B cell (primary cell): Measurements from ENCODE around the gene RDH8. TPM values are rescaled to one million over a fixed set of nuclear protein-coding genes. Genes with fewer than 3 reads are reported as not detected.

Source experiments
- ATAC-seq: fragments of 200-7000 bp; cut with Tn5 transposase; one replicate; pipeline ENCODE4 v1.10.0; 2021; ENCODE audit warnings: low read depth, mild to moderate bottlenecking, moderate number of reproducible peaks, moderate library complexity
- CTCF ChIA-PET: fragments of 350-600 bp; sonication (Branson Sonifier 250); formaldehyde crosslinking; loops from one replicate; lab custom pipeline; 2021; ENCODE audit warnings: antibody characterized with exemption, inconsistent platforms; lab: Charles Lee
- POLR2A ChIA-PET: fragments of 350-600 bp; sonication (Branson Sonifier 250); formaldehyde crosslinking; loops from one replicate; lab custom pipeline; 2021; ENCODE audit warnings: antibody characterized with exemption; lab: Charles Lee
- DNase-seq: peaks from one replicate; pipeline ENCODE4 v3.0.0; 2013
- H2AFZ ChIP-seq: 2 replicates; pipeline ENCODE4 v1.6.1; 2012; ENCODE audit warnings: mild to moderate bottlenecking, low read depth, low read length; ENCODE audit not compliant: insufficient read depth, poor library complexity, severe bottlenecking
- H3K27ac ChIP-seq, 2 donors: 1 replicate in 1 of 2; 2 replicates in 1 of 2; pipeline ENCODE4 v1.5.1; 2012 to 2013; ENCODE audit warnings: low read length in 2 of 2, mild to moderate bottlenecking in 2 of 2, moderate library complexity in 1 of 2
- H3K27me3 ChIP-seq, 4 experiments: fragments of 200-600 bp in 1 of 4; sonication (generic) in 1 of 4; replicated peaks in 1 of 4; 1 replicate in 2 of 4; 2 replicates in 2 of 4; pipeline versions ENCODE4 v1.6.1 to v1.7.0; 2013 to 2016; ENCODE audit warnings: low read length in 3 of 4, mild to moderate bottlenecking in 2 of 4, mixed read lengths in 1 of 4, moderate library complexity in 1 of 4; ENCODE audit not compliant: insufficient read depth in 4 of 4, control insufficient read depth in 3 of 4; ENCODE audit errors: control extremely low read depth in 1 of 4
- H3K36me3 ChIP-seq, 2 experiments: replicated peaks in 1 of 2; 1 replicate in 1 of 2; 2 replicates in 1 of 2; pipeline versions ENCODE4 v1.6.1 to v1.7.1; 2013; ENCODE audit warnings: low read length in 1 of 2; ENCODE audit not compliant: insufficient read depth in 2 of 2, control insufficient read depth in 1 of 2; ENCODE audit errors: control extremely low read depth in 1 of 2, extremely low read depth in 1 of 2
- H3K4me1 ChIP-seq, 2 donors: fragments of 200-600 bp in 1 of 2; sonication (generic) in 1 of 2; 1 replicate in 1 of 2; 2 replicates in 1 of 2; pipeline versions ENCODE4 v1.5.1 to v1.6.1; 2013 to 2017; ENCODE audit warnings: low read length in 2 of 2; ENCODE audit not compliant: control insufficient read depth in 2 of 2, insufficient read depth in 2 of 2
- H3K4me2 ChIP-seq: replicated peaks from 2 replicates; pipeline ENCODE3; 2012; ENCODE audit warnings: mild to moderate bottlenecking, low read depth, low read length; ENCODE audit not compliant: poor library complexity, severe bottlenecking
- H3K4me3 ChIP-seq, 5 experiments: fragments of 200-600 bp in 1 of 5; sonication (generic) in 1 of 5; 1 replicate in 3 of 5; 2 replicates in 2 of 5; pipeline versions ENCODE4 v1.5.1 to v1.7.0; 2011 to 2016; ENCODE audit warnings: low read length in 4 of 5, mild to moderate bottlenecking in 4 of 5, low read depth in 2 of 5, control low read depth in 1 of 5, moderate library complexity in 1 of 5; ENCODE audit not compliant: insufficient read depth in 1 of 5; ENCODE audit errors: control extremely low read depth in 1 of 5, extremely low read depth in 1 of 5
- H3K79me2 ChIP-seq: fragments of 200-600 bp; sonication (generic); one replicate; pipeline ENCODE4 v1.6.0; 2016; ENCODE audit warnings: low read length; ENCODE audit not compliant: control insufficient read depth, insufficient read depth
- H3K9ac ChIP-seq: fragments of 200-600 bp; sonication (generic); 2 replicates; pipeline ENCODE4 v1.6.1; 2017; ENCODE audit warnings: mild to moderate bottlenecking, low read length, moderate library complexity
- H3K9me3 ChIP-seq, 3 donors: one replicate each; pipeline versions ENCODE4 v1.6.1 to v1.7.1; 2013; ENCODE audit warnings: low read length in 2 of 3; ENCODE audit not compliant: control insufficient read depth in 2 of 3, insufficient read depth in 1 of 3; ENCODE audit errors: control extremely low read depth in 1 of 3
- H4K20me1 ChIP-seq: 2 replicates; pipeline ENCODE4 v1.6.0; 2012; ENCODE audit warnings: mild to moderate bottlenecking, low read length; ENCODE audit not compliant: insufficient read depth, control insufficient read depth, poor library complexity, severe bottlenecking
- H3K27ac Mint-ChIP-seq: one replicate; pipeline ENCODE4 v1.8.0; 2021; ENCODE audit warnings: mixed read lengths
- H3K27me3 Mint-ChIP-seq: one replicate; pipeline ENCODE4 v1.8.0; 2021; ENCODE audit warnings: mixed read lengths
- H3K4me1 Mint-ChIP-seq: one replicate; pipeline ENCODE4 v1.8.0; 2021; ENCODE audit warnings: mixed read lengths
- H3K4me3 Mint-ChIP-seq: one replicate; pipeline ENCODE4 v1.8.0; 2021; ENCODE audit warnings: mixed read lengths
- H3K9me3 Mint-ChIP-seq: one replicate; pipeline ENCODE4 v1.8.0; 2022; ENCODE audit warnings: mixed read lengths; ENCODE audit not compliant: insufficient read depth
- CTCF ChIP-seq: fragments of 200-600 bp; IDR thresholded peaks from one replicate; pipeline ENCODE4 v1.8.0; 2022; ENCODE audit warnings: antibody characterized with exemption, mild to moderate bottlenecking
- EZH2 ChIP-seq: IDR thresholded peaks from 2 replicates; pipeline ENCODE4 v1.6.1; 2012; ENCODE audit warnings: borderline replicate concordance, low read depth, mild to moderate bottlenecking, moderate library complexity, low read length; ENCODE audit not compliant: insufficient read depth, poor library complexity, severe bottlenecking
- WGBS: methylation state at CpG from one replicate; pipeline ENCODE4 v1.1.5; 2013; ENCODE audit warnings: missing lambda C conversion rate; ENCODE audit not compliant: insufficient coverage; 5-methylcytosine and 5-hydroxymethylcytosine counted together
- intact Hi-C: fragments of 100-400 bp; cut with micrococcal nuclease; formaldehyde crosslinking; loops from one replicate; pipeline ENCODE4 v1.10.0; 2022
- polyA plus RNA-seq: library from polyadenylated mRNA; depleted of rRNA; stranded (reverse); fragments of >200 nt; gene quantifications from 2 replicates; pipeline ENCODE4 v1.2.3, GENCODE V29; 2012
- total RNA-seq, 2 donors: library from RNA; stranded (reverse); fragments of 120-200 nt in 1 of 2; gene quantifications; 1 replicate in 1 of 2; 2 replicates in 1 of 2; pipeline versions ENCODE4 v1.2.3 to v1.2.4, GENCODE V29; 2013 to 2022

Gene RDH8
- total and polyA plus RNA-seq, 2 donors (not counting 1 experiment from before 2014, with no cell fraction given): not detected

- H3K27ac ChIP-seq: no peak overlapping the region
- no peak overlapping the region for H3K4me3 ChIP-seq
- H3K4me3 Mint-ChIP-seq: no peak overlapping the region
- TF ChIP-seq CTCF (no peak), EZH2 (no peak)
- H3K4me1 ChIP-seq: peaks cover 0 to 9% of the 10 kb centered on the region in 2 donors
- peaks cover 3% of the 10 kb centered on the region for H3K9me3 Mint-ChIP-seq
- no peak for ATAC-seq
- no peak overlapping the region for H3K27ac Mint-ChIP-seq
- H3K4me1 Mint-ChIP-seq: peaks cover 4% of the 10 kb centered on the region
- H3K36me3 ChIP-seq: no peaks in the 10 kb centered on the region
- POLR2A ChIA-PET: no interaction called here
- H3K9me3 ChIP-seq: peaks cover 0 to 16% (median 0%) of the 10 kb centered on the region in 3 donors
- H3K79me2 ChIP-seq: no peaks in the 10 kb centered on the region
- no peak overlapping the region for H3K4me2 ChIP-seq
- CTCF ChIA-PET: interaction anchor here (1.2 kb wide), 1 partner anchor 14 kb away, joined by 3 read pairs; no protein-coding TSS in a partner anchor
- no peaks in the 10 kb centered on the region for H4K20me1 ChIP-seq
- no peak overlapping the region for H2AFZ ChIP-seq
- H3K27me3 ChIP-seq: peaks cover 0 to 39% (median 7%) of the 10 kb centered on the region in 4 experiments
- peaks cover 39% of the 10 kb centered on the region for H3K27me3 Mint-ChIP-seq
- H3K9ac ChIP-seq: no peak overlapping the region
- WGBS: 68% methylated on average over 2 of the region's 6 CpGs
- DNase-seq: no peak
- intact Hi-C loops: no loop called here
Observed at GRCh38 chr19:10013834-10014618, 743 bp downstream of the RDH8 start.

- TF ChIP-seq CTCF (no peak), EZH2 (no peak)
- CTCF ChIA-PET: interaction anchor here (1.7 to 2.2 kb wide), 2 partner anchors 9 to 95 kb away, joined by 3 to 6 read pairs; no protein-coding TSS in a partner anchor
- no CpG with 5 or more reads among the region's 3 CpGs for WGBS
Observed at GRCh38 chr19:10018263-10018662, 5.0 kb downstream of the RDH8 start.

More at GRCh38 chr19:10018263-10018662, 5.0 kb downstream of the RDH8 start:
- H3K36me3 ChIP-seq: no peaks in the 10 kb centered on the region
- Mint-ChIP-seq H3K27ac (no peak overlapping the region), H3K27me3 (peaks cover 30% of the 10 kb centered on the region), H3K4me3 (no peak overlapping the region), H3K4me1 (no peaks in the 10 kb centered on the region), H3K9me3 (no peaks in the 10 kb centered on the region)
- no peak overlapping the region for H3K27ac ChIP-seq
- no peak overlapping the region for H3K4me2 ChIP-seq
- ATAC-seq (no peak), DNase-seq (no peak)
- no peak overlapping the region for H2AFZ ChIP-seq
- POLR2A ChIA-PET: no interaction called here
- H3K4me3 ChIP-seq: no peak overlapping the region
- no peaks in the 10 kb centered on the region for H4K20me1 ChIP-seq
- no peaks in the 10 kb centered on the region for H3K79me2 ChIP-seq
- no peak overlapping the region for H3K9ac ChIP-seq
- H3K4me1 ChIP-seq: no peaks in the 10 kb centered on the region
- no peaks in the 10 kb centered on the region for H3K9me3 ChIP-seq
- peaks cover 0 to 12% (median 0%) of the 10 kb centered on the region in 4 experiments for H3K27me3 ChIP-seq
- intact Hi-C loops: no loop called here
